ENCODE measurements around the gene HSFX3.
"Not testable (repeated sequence)": the region's sequence is repeated elsewhere in the genome, so short reads cannot be mapped to it uniquely, and the experiment has no call there.

The HSFX3 gene

GRCh38 chrX:149541521-149542047 lies 8.1 kb downstream of the HSFX3 start:
- DNase-seq = no peak

GRCh38 chrX:149540621-149541520 lies 8.9 kb downstream of the HSFX3 start, which contains the start of gene EOLA1:
TSS of gene EOLA1 (plus strand) at chrX:149541012. CDS start at chrX:149545631, 4,619 bp downstream.
- DNase-seq = peak; percentile 95

- peak; percentile 94 for DNase-seq
Observed at GRCh38 chrX:149540131-149540620, 9.5 kb downstream of the HSFX3 start.

- DNase-seq = peak; percentile 78
Observed at GRCh38 chrX:149539283-149540130, 10.2 kb downstream of the HSFX3 start.

- DNase-seq = not testable (repeated sequence)
Observed at GRCh38 chrX:149537474-149537873, 12.2 kb downstream of the HSFX3 start.

GRCh38 chrX:149534926-149535602 lies 14.7 kb downstream of the HSFX3 start:
- not testable (repeated sequence) for DNase-seq

- not testable (repeated sequence) for DNase-seq
Observed at GRCh38 chrX:149533999-149534398, 15.7 kb downstream of the HSFX3 start.

- not testable (repeated sequence) for DNase-seq
Observed at GRCh38 chrX:149532868-149533267, 16.9 kb downstream of the HSFX3 start.

GRCh38 chrX:149531599-149531998 lies 18.1 kb downstream of the HSFX3 start:
- DNase-seq = no peak

- DNase-seq = no peak
Observed at GRCh38 chrX:149528381-149528780, 21.3 kb downstream of the HSFX3 start.

GRCh38 chrX:149527705-149528104 lies 22.0 kb downstream of the HSFX3 start:
- no peak for DNase-seq

GRCh38 chrX:149526318-149527033 lies 23.2 kb downstream of the HSFX3 start:
- not testable (repeated sequence) for DNase-seq

- not testable (repeated sequence) for DNase-seq
Observed at GRCh38 chrX:149525903-149526302, 23.8 kb downstream of the HSFX3 start.

GRCh38 chrX:149525389-149525788 lies 24.3 kb downstream of the HSFX3 start:
- DNase-seq = peak; percentile 5

- DNase-seq = no peak
Observed at GRCh38 chrX:149522916-149523315, 26.8 kb downstream of the HSFX3 start.

GRCh38 chrX:149521438-149521837 lies 28.3 kb downstream of the HSFX3 start:
- DNase-seq = no peak

- not testable (repeated sequence) for DNase-seq
Observed at GRCh38 chrX:149520636-149521277, 29.0 kb downstream of the HSFX3 start.

- DNase-seq = no peak
Observed at GRCh38 chrX:149518236-149518635, 31.5 kb downstream of the HSFX3 start.

- DNase-seq = no peak
Observed at GRCh38 chrX:149517308-149517707, 32.4 kb downstream of the HSFX3 start.

- no peak for DNase-seq
Observed at GRCh38 chrX:149516604-149517003, 33.1 kb downstream of the HSFX3 start.

GRCh38 chrX:149515954-149516602 lies 33.6 kb downstream of the HSFX3 start:
- DNase-seq = no peak

All from NCI-H1092 (cell line).